Prostate gland (tissue), 2 donors: Measurements from ENCODE around the gene ARL15. TPM values are rescaled to one million over a fixed set of nuclear protein-coding genes. Genes with fewer than 3 reads are reported as not detected.

Source experiments
- DNase-seq: peaks from one replicate; pipeline ENCODE4 v3.0.0-alpha.2; 2019; ENCODE audit warnings: low spot score
- H3K27ac ChIP-seq, 2 donors: fragments of 200-600 bp; sonication (generic); 2 replicates each; pipeline ENCODE4 v1.5.1; 2017 to 2019
- H3K27me3 ChIP-seq: fragments of 200-600 bp; sonication (generic); replicated peaks from 2 replicates; pipeline ENCODE4 v1.5.1; 2019; ENCODE audit not compliant: insufficient read depth
- H3K36me3 ChIP-seq, 2 donors: fragments of 200-600 bp; sonication (generic); 1 replicate in 1 of 2; 2 replicates in 1 of 2; pipeline versions ENCODE4 v1.5.1 to v1.8.1; 2017 to 2019
- H3K4me1 ChIP-seq: fragments of 200-600 bp; sonication (generic); replicated peaks from 2 replicates; pipeline ENCODE4 v1.5.1; 2019
- H3K4me3 ChIP-seq, 2 donors: fragments of 200-600 bp; sonication (generic); 2 replicates each; pipeline ENCODE4 v1.5.1; 2017 to 2019
- H3K9me3 ChIP-seq: fragments of 200-600 bp; sonication (generic); 2 replicates; pipeline ENCODE4 v1.5.1; 2017
- POLR2A ChIP-seq: fragments of 450-650 bp; IDR thresholded peaks from one replicate; pipeline ENCODE4 v1.6.1; 2016; ENCODE audit warnings: antibody characterized with exemption, mild to moderate bottlenecking
- POLR2AphosphoS5 ChIP-seq: sonication (generic); formaldehyde crosslinking; IDR thresholded peaks from one replicate; pipeline ENCODE4 v1.6.1; 2017; ENCODE audit warnings: antibody characterized with exemption
- WGBS: methylation state at CpG from one replicate; pipeline ENCODE4 v1.1.5; 2018; 5-methylcytosine and 5-hydroxymethylcytosine counted together
- intact Hi-C: fragments of 100-400 bp; cut with DNase I; formaldehyde crosslinking; loops from one replicate; pipeline ENCODE4 v1.14.2; 2022
- total RNA-seq, 2 donors: library from RNA; depleted of rRNA; stranded (reverse); fragments of >200 nt; gene quantifications; one replicate each; pipeline ENCODE4 v1.1.0, GENCODE V29; 2016
- TF ChIP-seq, protein P1 (sequence below), 4 experiments: fragments of 200-600 bp in 2 of 4; fragments of 450-650 bp in 2 of 4; sonication (generic) in 2 of 4; IDR thresholded peaks; 1 replicate in 3 of 4; 2 replicates in 1 of 4; pipeline ENCODE4 v1.5.1; 2016 to 2019; ENCODE audit warnings: antibody characterized with exemption in 4 of 4, mild to moderate bottlenecking in 2 of 4, moderate library complexity in 2 of 4

ARL15 gene
- total RNA-seq, 2 donors from 2014 or later, result 16.1 to 38.4 TPM

DNA sequence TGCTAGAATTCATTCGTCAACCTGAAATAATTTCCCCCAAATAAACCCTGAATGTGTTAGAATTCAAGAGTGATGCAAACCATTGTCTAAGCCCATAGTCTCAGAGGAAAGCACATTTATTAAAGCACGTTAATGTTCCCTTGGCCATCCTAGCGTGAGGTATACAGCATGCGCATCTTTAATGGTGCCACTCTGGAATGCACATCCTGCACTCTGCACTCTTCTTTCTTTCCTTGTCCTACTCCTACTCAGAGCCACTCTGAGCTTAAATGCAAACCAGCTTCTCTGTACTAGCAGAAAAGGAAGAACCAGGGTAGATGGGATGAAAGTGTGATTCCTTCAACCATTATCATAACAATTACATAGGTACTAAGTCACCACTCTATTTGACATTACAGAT, 50.4 kb downstream of the ARL15 start:
- TF ChIP-seq, protein P1, sequence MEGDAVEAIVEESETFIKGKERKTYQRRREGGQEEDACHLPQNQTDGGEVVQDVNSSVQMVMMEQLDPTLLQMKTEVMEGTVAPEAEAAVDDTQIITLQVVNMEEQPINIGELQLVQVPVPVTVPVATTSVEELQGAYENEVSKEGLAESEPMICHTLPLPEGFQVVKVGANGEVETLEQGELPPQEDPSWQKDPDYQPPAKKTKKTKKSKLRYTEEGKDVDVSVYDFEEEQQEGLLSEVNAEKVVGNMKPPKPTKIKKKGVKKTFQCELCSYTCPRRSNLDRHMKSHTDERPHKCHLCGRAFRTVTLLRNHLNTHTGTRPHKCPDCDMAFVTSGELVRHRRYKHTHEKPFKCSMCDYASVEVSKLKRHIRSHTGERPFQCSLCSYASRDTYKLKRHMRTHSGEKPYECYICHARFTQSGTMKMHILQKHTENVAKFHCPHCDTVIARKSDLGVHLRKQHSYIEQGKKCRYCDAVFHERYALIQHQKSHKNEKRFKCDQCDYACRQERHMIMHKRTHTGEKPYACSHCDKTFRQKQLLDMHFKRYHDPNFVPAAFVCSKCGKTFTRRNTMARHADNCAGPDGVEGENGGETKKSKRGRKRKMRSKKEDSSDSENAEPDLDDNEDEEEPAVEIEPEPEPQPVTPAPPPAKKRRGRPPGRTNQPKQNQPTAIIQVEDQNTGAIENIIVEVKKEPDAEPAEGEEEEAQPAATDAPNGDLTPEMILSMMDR (IDR thresholded peaks at IDR 0.05), result no peak
- TF ChIP-seq POLR2AphosphoS5 (no peak), POLR2A (no peak)
- DNase-seq, result no peak
- no peaks in the 10 kb centered on the region for H3K9me3 ChIP-seq
- H3K27ac ChIP-seq, result no peak overlapping the region
- no peaks in the 10 kb centered on the region for H3K4me1 ChIP-seq
- WGBS, result 93% methylated on average over 4 of the region's 4 CpGs
- H3K36me3 ChIP-seq, result no peaks in the 10 kb centered on the region
- no peaks in the 10 kb centered on the region for H3K27me3 ChIP-seq
- H3K4me3 ChIP-seq, result no peak overlapping the region
- intact Hi-C loops, result loop anchor here (10.0 kb wide), 1 partner anchor 625 kb away; no protein-coding TSS in a partner anchor

DNA sequence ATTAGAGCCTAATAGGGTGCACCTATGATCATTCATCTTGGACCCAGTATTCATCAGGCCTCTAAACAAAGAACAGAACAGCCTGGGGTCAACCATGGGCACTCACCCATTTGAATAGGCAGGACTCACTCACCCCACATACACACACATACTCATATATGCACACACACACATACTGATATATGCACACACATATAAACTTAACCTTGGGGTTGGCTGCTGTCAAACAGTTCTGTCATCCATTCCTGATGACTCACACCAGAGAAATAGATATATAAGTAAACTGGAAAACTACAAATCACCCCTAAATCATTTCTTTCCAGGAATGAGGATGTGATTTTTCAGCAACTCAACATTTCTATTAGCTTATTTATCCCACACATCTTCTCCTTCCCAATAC, 51.3 kb downstream of the ARL15 start:
- no peak for TF ChIP-seq POLR2A
- TF ChIP-seq POLR2AphosphoS5, result no peak
- TF ChIP-seq, protein P1 (IDR thresholded peaks at IDR 0.05), result no peak
- no peak for DNase-seq
- Histone ChIP-seq H3K4me1 (no peaks in the 10 kb centered on the region), H3K27ac (no peak overlapping the region), H3K27me3 (no peaks in the 10 kb centered on the region), H3K9me3 (no peaks in the 10 kb centered on the region), H3K36me3 (no peaks in the 10 kb centered on the region), H3K4me3 (no peak overlapping the region)
- intact Hi-C loops, result loop anchor here (10.0 kb wide), 1 partner anchor 626 kb away; no protein-coding TSS in a partner anchor

DNA sequence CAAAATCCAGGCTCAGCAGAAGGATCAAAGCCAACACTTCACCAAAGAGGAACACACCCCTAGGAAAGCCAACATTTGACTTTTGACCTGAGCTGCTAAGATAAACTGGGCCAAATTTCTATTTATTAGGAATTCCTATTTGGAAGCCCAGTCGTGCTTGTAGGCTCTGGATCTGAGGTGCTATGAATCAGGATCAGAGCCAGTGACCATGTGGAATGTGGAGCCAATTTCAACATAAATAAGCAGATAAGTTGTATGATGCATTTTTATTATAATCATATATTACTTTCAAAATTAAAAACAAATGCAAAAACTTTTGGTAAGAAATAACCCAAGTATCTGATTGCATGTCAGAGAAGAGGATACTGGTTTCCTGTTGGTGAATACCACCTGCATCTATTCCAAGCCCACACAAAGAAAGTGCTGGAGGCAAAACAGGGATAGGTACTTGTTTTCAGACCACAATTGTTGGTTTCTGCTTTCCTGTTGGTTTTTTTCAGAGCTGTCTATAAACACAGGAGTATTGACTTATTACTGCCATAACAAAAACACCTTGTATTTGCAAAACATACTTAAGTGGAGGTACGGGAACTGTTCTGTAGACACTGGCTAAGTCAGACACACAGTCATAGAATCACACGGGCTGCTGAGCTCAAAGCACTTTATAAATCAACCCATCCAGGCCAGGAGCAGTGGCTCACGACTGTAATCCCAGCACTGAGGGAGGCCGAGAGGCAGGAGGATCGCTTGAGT, 52.8 kb downstream of the ARL15 start:
- DNase-seq, result no peak
- Histone ChIP-seq H3K27me3 (no peaks in the 10 kb centered on the region), H3K4me1 (no peaks in the 10 kb centered on the region), H3K9me3 (no peaks in the 10 kb centered on the region), H3K27ac (no peak overlapping the region), H3K36me3 (no peaks in the 10 kb centered on the region), H3K4me3 (no peak overlapping the region)
- intact Hi-C loops, result loop anchor here (10.0 kb wide), 1 partner anchor 627 kb away; no protein-coding TSS in a partner anchor
- TF ChIP-seq POLR2A (no peak), POLR2AphosphoS5 (no peak)
- TF ChIP-seq, protein P1 (IDR thresholded peaks at IDR 0.05), result no peak
- WGBS, result 69% methylated on average over 6 of the region's 6 CpGs

DNA sequence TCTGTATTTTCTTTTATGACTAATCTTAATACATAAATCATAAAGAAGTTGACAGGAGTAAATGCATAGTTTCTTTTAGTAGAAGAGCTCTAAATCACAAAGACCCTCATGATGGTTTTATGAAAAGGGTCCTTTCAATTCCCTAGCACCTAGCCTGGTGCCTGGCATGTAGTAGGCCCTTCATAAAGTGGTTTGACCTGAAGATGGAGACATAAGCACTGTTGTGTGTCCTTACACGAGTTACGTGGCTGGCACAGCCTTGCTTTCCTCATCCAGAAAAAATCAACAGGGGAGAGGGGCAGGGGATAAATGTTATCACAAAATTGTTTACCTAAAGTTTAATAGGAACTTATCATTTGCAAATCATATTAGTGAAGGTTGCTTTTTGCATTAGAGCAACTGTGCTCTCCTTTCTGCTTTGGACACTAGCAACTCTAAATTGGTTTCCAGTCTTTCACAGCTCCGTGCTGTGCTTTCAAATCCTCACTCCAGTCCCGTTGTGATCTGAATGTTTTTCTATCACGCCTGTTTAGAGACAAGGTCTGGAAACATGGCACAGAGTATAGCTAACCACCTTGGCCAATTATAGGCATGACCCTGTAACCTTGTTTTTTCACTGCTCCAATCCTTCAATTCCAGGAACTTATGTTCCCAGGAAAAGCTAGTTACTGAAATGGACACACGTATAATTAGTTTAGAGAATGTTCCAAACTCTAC, 55.7 kb downstream of the ARL15 start:
- 52% methylated on average over 6 of the region's 6 CpGs for WGBS
- intact Hi-C loops, result loop anchor here (5.0 to 10.0 kb wide), 2 partner anchors 238 to 630 kb away; no protein-coding TSS in a partner anchor
- DNase-seq, result peak; percentile 4

More for the DNA sequence above, 55.7 kb downstream of the ARL15 start:
- Histone ChIP-seq H3K4me3 (no peak overlapping the region), H3K27ac (no peak overlapping the region), H3K27me3 (no peaks in the 10 kb centered on the region), H3K36me3 (no peaks in the 10 kb centered on the region), H3K9me3 (no peaks in the 10 kb centered on the region), H3K4me1 (no peaks in the 10 kb centered on the region)
- TF ChIP-seq, protein P1 (IDR thresholded peaks at IDR 0.05), result peak in 2 of 4 experiments; percentile 18 to 40
- TF ChIP-seq POLR2A, result no peak
